NCI-H1436 (cell line): Measurements from ENCODE around the gene PLCB1.

Source experiments
- DNase-seq: peaks from one replicate; lab custom pipeline; 2025; lab: John Stamatoyannopoulos, UW

Gene PLCB1

GRCh38 chr20:8505476-8506200 lies 373.6 kb downstream of the PLCB1 start:
- DNase-seq, result no peak

- no peak for DNase-seq
These were observed 375.2 kb downstream of the PLCB1 start for GRCh38 chr20:8507231-8507630.

- no peak for DNase-seq
These were observed 377.7 kb downstream of the PLCB1 start for GRCh38 chr20:8509809-8510208.

GRCh38 chr20:8510808-8511207 lies 378.7 kb downstream of the PLCB1 start:
- DNase-seq, result no peak

GRCh38 chr20:8512003-8512402 lies 379.9 kb downstream of the PLCB1 start:
- no peak for DNase-seq

- no peak for DNase-seq
These were observed 383.9 kb downstream of the PLCB1 start for GRCh38 chr20:8515810-8516435.

- no peak for DNase-seq
These were observed 386.8 kb downstream of the PLCB1 start for GRCh38 chr20:8518878-8519277.

GRCh38 chr20:8519887-8520286 lies 387.8 kb downstream of the PLCB1 start:
- DNase-seq, result no peak

- DNase-seq, result no peak
These were observed 390.1 kb downstream of the PLCB1 start for GRCh38 chr20:8522168-8522567.

GRCh38 chr20:8523684-8524083 lies 391.6 kb downstream of the PLCB1 start:
- no peak for DNase-seq

- DNase-seq, result no peak
These were observed 392.3 kb downstream of the PLCB1 start for GRCh38 chr20:8524101-8525016.

- no peak for DNase-seq
These were observed 392.9 kb downstream of the PLCB1 start for GRCh38 chr20:8525017-8525343.

GRCh38 chr20:8526610-8527009 lies 394.5 kb downstream of the PLCB1 start:
- DNase-seq, result no peak

GRCh38 chr20:8527998-8528723 lies 396.1 kb downstream of the PLCB1 start:
- no peak for DNase-seq

- no peak for DNase-seq
These were observed 398.0 kb downstream of the PLCB1 start for GRCh38 chr20:8530022-8530421.

GRCh38 chr20:8532169-8532568 lies 400.1 kb downstream of the PLCB1 start:
- DNase-seq, result no peak

GRCh38 chr20:8534368-8535160 lies 402.5 kb downstream of the PLCB1 start:
- DNase-seq, result no peak

- no peak for DNase-seq
These were observed 403.6 kb downstream of the PLCB1 start for GRCh38 chr20:8535403-8536261.

GRCh38 chr20:8536262-8536618 lies 404.2 kb downstream of the PLCB1 start:
- no peak for DNase-seq

GRCh38 chr20:8540466-8540865 lies 408.4 kb downstream of the PLCB1 start:
- DNase-seq, result no peak

- no peak for DNase-seq
These were observed 410.0 kb downstream of the PLCB1 start for GRCh38 chr20:8542110-8542486.
